ENCODE measurements around the gene CIBAR2.

- TF ChIP-seq, protein P1, sequence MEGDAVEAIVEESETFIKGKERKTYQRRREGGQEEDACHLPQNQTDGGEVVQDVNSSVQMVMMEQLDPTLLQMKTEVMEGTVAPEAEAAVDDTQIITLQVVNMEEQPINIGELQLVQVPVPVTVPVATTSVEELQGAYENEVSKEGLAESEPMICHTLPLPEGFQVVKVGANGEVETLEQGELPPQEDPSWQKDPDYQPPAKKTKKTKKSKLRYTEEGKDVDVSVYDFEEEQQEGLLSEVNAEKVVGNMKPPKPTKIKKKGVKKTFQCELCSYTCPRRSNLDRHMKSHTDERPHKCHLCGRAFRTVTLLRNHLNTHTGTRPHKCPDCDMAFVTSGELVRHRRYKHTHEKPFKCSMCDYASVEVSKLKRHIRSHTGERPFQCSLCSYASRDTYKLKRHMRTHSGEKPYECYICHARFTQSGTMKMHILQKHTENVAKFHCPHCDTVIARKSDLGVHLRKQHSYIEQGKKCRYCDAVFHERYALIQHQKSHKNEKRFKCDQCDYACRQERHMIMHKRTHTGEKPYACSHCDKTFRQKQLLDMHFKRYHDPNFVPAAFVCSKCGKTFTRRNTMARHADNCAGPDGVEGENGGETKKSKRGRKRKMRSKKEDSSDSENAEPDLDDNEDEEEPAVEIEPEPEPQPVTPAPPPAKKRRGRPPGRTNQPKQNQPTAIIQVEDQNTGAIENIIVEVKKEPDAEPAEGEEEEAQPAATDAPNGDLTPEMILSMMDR (IDR thresholded peaks at IDR 0.05; ENCODE audit: low read depth, low read length), result no peak
- TF ChIP-seq EZH2phosphoT487 (IDR thresholded peaks at IDR 0.05; ENCODE audit: low read depth), result no peak
Observed at GRCh38 chr16:85081765-85082164, 30.5 kb downstream of the CIBAR2 start.

All from OCI-LY3 (cell line).